HepG2 (cell line): ENCODE data around the gene GOLT1A. TPM values are rescaled to one million over a fixed set of nuclear protein-coding genes. Genes with fewer than 3 reads are reported as not detected.

Experiments used
- ATAC-seq: fragments of 200-7000 bp; cut with Tn5 transposase; 3 replicates; pipeline ENCODE4 v1.9.1; 2020; ENCODE audit warnings: mild to moderate bottlenecking, moderate library complexity
- BruUV-seq: library from RNA; stranded (reverse); fragments of 400-500 nt; replicated peaks from 2 replicates; lab custom pipeline; 2021; lab: Mats Ljungman, UMichigan
- CTCF ChIA-PET: fragments of 300-600 bp; formaldehyde crosslinking; extraction: SDS; loops from one replicate; lab custom pipeline; 2021; ENCODE audit warnings: low total read pairs, inconsistent platforms, low intra/inter-chr PET ratio; lab: Yijun Ruan, JAX
- POLR2A ChIA-PET: fragments of 350-600 bp; sonication (Branson Sonifier 250); formaldehyde crosslinking; loops from one replicate; lab custom pipeline; 2020; ENCODE audit warnings: antibody characterized with exemption, inconsistent platforms; lab: Yijun Ruan, JAX
- DNase-seq: peaks from one replicate; pipeline ENCODE4 v3.0.0-alpha.2; 2015; ENCODE audit warnings: low spot score
- FAIRE-seq: peaks from 3 replicates; lab custom pipeline; 2011; peaks lifted over from hg19 to GRCh38; lab: Jason Lieb, UNC
- H2AFZ ChIP-seq: one replicate; pipeline ENCODE4 v1.6.1; 2011; ENCODE audit warnings: low read length, inconsistent platforms
- H3K27ac ChIP-seq: fragments of 300-600 bp; 3 replicates; pipeline ENCODE4 v1.8.0; 2011; ENCODE audit warnings: mixed run types, mild to moderate bottlenecking, mixed read lengths, low read length, inconsistent platforms; ENCODE audit not compliant: insufficient read depth; ENCODE audit errors: extremely low read length
- H3K27me3 ChIP-seq, 2 experiments: fragments of 200-600 bp in 1 of 2; 2 replicates in 1 of 2; 3 replicates in 1 of 2; pipeline versions ENCODE4 v1.6.0 to v1.8.0; 2011; ENCODE audit warnings: low read length in 2 of 2, mild to moderate bottlenecking in 2 of 2, moderate library complexity in 2 of 2, inconsistent platforms in 1 of 2; ENCODE audit not compliant: insufficient read depth in 2 of 2, control insufficient read depth in 1 of 2
- H3K36me3 ChIP-seq, 2 experiments: fragments of 200-600 bp in 1 of 2; replicated peaks in 1 of 2; 2 replicates in 1 of 2; 3 replicates in 1 of 2; pipeline versions ENCODE4 v1.5.1 to v1.8.0; 2011; ENCODE audit warnings: low read length in 2 of 2, inconsistent platforms in 1 of 2; ENCODE audit not compliant: insufficient read depth in 2 of 2, control insufficient read depth in 1 of 2
- H3K4me1 ChIP-seq: 2 replicates; pipeline ENCODE4 v1.5.1; 2012; ENCODE audit warnings: low read length, inconsistent platforms; ENCODE audit not compliant: insufficient read depth
- H3K4me2 ChIP-seq: 2 replicates; pipeline ENCODE4 v1.6.0; 2011; ENCODE audit warnings: low read depth, low read length, inconsistent platforms
- H3K4me3 ChIP-seq, 3 experiments: fragments of 200-600 bp in 1 of 3; sonication (generic), shearing (Covaris generic) in 1 of 3; replicated peaks in 1 of 3; 2 replicates each; pipeline ENCODE4 v1.5.1; 2011 to 2016; ENCODE audit warnings: low read length in 3 of 3, inconsistent platforms in 2 of 3, low read depth in 2 of 3, mild to moderate bottlenecking in 2 of 3, control low read depth in 1 of 3, mixed read lengths in 1 of 3; ENCODE audit not compliant: insufficient read depth in 1 of 3
- H3K79me2 ChIP-seq: one replicate; pipeline ENCODE4 v1.6.1; 2011; ENCODE audit warnings: low read length, inconsistent platforms; ENCODE audit not compliant: insufficient read depth
- H3K9ac ChIP-seq: 2 replicates; pipeline ENCODE4 v1.6.0; 2011; ENCODE audit warnings: mild to moderate bottlenecking, low read depth, low read length, inconsistent platforms; ENCODE audit not compliant: insufficient read depth
- H3K9me3 ChIP-seq: 2 replicates; pipeline ENCODE4 v1.5.1; 2012; ENCODE audit warnings: mild to moderate bottlenecking, low read length
- H4K20me1 ChIP-seq: 2 replicates; pipeline ENCODE4 v1.6.0; 2011; ENCODE audit warnings: inconsistent platforms, mild to moderate bottlenecking, low read length, moderate library complexity; ENCODE audit not compliant: insufficient read depth
- DPF2 ChIP-seq: sonication (generic); formaldehyde crosslinking; IDR thresholded peaks from 2 replicates; pipeline ENCODE4 v1.4.0; 2020; ENCODE audit warnings: mild to moderate bottlenecking, low read depth, missing genetic modification reagents, borderline replicate concordance
- ETV6 ChIP-seq: sonication (generic); formaldehyde crosslinking; conservative IDR thresholded peaks from 2 replicates; pipeline ENCODE4 v1.4.0; 2020; ENCODE audit warnings: missing genetic modification reagents
- KDM5B ChIP-seq: sonication (generic); formaldehyde crosslinking; IDR thresholded peaks from 2 replicates; pipeline ENCODE4 v1.4.0; 2020; ENCODE audit warnings: missing genetic modification reagents, mild to moderate bottlenecking, borderline replicate concordance
- ZNF124 ChIP-seq: sonication (generic); formaldehyde crosslinking; IDR thresholded peaks from 2 replicates; pipeline ENCODE4 v1.4.0; 2020; ENCODE audit warnings: missing genetic modification reagents
- WGBS: methylation state at CpG from one replicate; pipeline ENCODE4 v1.1.6; 2017; ENCODE audit warnings: low lambda C conversion rate; 5-methylcytosine and 5-hydroxymethylcytosine counted together
- in situ Hi-C: cut with HindIII; loops from 2 replicates; pipeline ENCODE4 v1.10.0; 2017; ENCODE audit warnings: low pct_unique_long_range_greater_than_20kb; ENCODE audit not compliant: extremely low pct_ligation_motif_present
- intact Hi-C: fragments of 100-400 bp; cut with micrococcal nuclease; formaldehyde crosslinking; loops from one replicate; pipeline ENCODE4 v1.10.0; 2022; ENCODE audit not compliant: unreplicated experiment
- polyA plus RNA-seq, 8 experiments: library from polyadenylated mRNA; depleted of rRNA in 3 of 8; stranded (reverse) in 7 of 8; unstranded in 1 of 8; fragments of >200 nt; fragmentation: Illumina TruSeq in 4 of 8; extraction: Trizol in 4 of 8; gene quantifications; 2 replicates each; pipeline versions ENCODE4 v1.2.1 to v1.2.3, GENCODE V29; 2011 to 2016; ENCODE audit warnings: low read depth in 4 of 8, missing spikeins in 1 of 8, mixed read lengths in 1 of 8; ENCODE audit not compliant: insufficient read depth in 1 of 8
- total RNA-seq, 5 experiments: library from RNA; depleted of rRNA; stranded (reverse); fragments of >200 nt; fragmentation: Illumina TruSeq; extraction: Trizol; gene quantifications; 2 replicates each; pipeline ENCODE4 v1.2.3, GENCODE V29; 2016; ENCODE audit warnings: low read depth in 1 of 5
- TF ChIP-seq, protein P1 (sequence below): sonication (generic); formaldehyde crosslinking; IDR thresholded peaks from 2 replicates; pipeline ENCODE4 v1.5.0; 2020; ENCODE audit warnings: mild to moderate bottlenecking, missing genetic modification reagents, borderline replicate concordance
- TF ChIP-seq, protein P2 (sequence below): sonication (generic); formaldehyde crosslinking; conservative IDR thresholded peaks from 2 replicates; pipeline ENCODE4 v1.8.0; 2022; ENCODE audit warnings: missing genetic modification reagents

GOLT1A gene
- total and polyA plus RNA-seq, 2 of the 13 experiments (the other 11 are each of a cell fraction or from before 2014, with no cell fraction given), result 25.8 to 28.0 TPM

DNA sequence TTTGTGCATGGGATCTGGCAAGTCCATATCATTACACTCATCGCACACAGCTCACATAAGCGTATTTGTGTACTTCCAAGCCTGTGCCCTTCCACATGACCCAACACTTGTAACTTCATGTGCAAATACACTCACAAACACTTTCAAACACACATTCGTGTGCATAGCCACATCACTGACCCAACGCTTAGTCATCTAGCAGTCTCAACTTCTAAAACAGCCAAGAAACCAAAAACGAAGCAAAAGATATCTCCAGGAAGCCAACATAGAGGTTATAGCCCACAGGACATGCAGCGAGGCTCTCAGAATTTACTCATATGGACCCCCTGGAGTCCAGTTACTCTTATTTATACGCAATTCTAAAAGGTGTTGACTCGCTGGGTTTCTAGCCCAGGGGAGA, 10.9 kb upstream of the GOLT1A start:
- Histone ChIP-seq H3K79me2 (no peaks in the 10 kb centered on the region), H3K4me3 (no peak overlapping the region), H3K9me3 (no peaks in the 10 kb centered on the region), H2AFZ (no peak overlapping the region), H3K9ac (no peak overlapping the region), H3K27ac (no peak overlapping the region), H4K20me1 (no peaks in the 10 kb centered on the region), H3K36me3 (peaks cover 13 to 36% of the 10 kb centered on the region in 2 experiments; a peak in 4 of 5 replicates), H3K4me1 (peaks cover 18% of the 10 kb centered on the region), H3K4me2 (no peak overlapping the region), H3K27me3 (no peaks in the 10 kb centered on the region)
- intact Hi-C loops, result no loop called here
- in situ Hi-C loops, result no loop called here
- no peak for FAIRE-seq
- TF ChIP-seq, protein P1, sequence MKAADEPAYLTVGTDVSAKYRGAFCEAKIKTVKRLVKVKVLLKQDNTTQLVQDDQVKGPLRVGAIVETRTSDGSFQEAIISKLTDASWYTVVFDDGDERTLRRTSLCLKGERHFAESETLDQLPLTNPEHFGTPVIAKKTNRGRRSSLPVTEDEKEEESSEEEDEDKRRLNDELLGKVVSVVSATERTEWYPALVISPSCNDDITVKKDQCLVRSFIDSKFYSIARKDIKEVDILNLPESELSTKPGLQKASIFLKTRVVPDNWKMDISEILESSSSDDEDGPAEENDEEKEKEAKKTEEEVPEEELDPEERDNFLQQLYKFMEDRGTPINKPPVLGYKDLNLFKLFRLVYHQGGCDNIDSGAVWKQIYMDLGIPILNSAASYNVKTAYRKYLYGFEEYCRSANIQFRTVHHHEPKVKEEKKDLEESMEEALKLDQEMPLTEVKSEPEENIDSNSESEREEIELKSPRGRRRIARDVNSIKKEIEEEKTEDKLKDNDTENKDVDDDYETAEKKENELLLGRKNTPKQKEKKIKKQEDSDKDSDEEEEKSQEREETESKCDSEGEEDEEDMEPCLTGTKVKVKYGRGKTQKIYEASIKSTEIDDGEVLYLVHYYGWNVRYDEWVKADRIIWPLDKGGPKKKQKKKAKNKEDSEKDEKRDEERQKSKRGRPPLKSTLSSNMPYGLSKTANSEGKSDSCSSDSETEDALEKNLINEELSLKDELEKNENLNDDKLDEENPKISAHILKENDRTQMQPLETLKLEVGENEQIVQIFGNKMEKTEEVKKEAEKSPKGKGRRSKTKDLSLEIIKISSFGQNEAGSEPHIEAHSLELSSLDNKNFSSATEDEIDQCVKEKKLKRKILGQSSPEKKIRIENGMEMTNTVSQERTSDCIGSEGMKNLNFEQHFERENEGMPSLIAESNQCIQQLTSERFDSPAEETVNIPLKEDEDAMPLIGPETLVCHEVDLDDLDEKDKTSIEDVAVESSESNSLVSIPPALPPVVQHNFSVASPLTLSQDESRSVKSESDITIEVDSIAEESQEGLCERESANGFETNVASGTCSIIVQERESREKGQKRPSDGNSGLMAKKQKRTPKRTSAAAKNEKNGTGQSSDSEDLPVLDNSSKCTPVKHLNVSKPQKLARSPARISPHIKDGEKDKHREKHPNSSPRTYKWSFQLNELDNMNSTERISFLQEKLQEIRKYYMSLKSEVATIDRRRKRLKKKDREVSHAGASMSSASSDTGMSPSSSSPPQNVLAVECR (CRISPR knock-in tag), result no peak
- TF ChIP-seq, protein P2, sequence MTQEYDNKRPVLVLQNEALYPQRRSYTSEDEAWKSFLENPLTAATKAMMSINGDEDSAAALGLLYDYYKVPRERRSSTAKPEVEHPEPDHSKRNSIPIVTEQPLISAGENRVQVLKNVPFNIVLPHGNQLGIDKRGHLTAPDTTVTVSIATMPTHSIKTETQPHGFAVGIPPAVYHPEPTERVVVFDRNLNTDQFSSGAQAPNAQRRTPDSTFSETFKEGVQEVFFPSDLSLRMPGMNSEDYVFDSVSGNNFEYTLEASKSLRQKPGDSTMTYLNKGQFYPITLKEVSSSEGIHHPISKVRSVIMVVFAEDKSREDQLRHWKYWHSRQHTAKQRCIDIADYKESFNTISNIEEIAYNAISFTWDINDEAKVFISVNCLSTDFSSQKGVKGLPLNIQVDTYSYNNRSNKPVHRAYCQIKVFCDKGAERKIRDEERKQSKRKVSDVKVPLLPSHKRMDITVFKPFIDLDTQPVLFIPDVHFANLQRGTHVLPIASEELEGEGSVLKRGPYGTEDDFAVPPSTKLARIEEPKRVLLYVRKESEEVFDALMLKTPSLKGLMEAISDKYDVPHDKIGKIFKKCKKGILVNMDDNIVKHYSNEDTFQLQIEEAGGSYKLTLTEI (CRISPR knock-in tag), result no peak
- TF ChIP-seq DPF2 (CRISPR knock-in tag) (no peak), ZNF124 (no peak), KDM5B (CRISPR knock-in tag) (no peak), ETV6 (CRISPR knock-in tag) (no peak)
- no TSS peak for BruUV-seq
- ATAC-seq, result no peak
- CTCF ChIA-PET, result no interaction called here
- no peak for DNase-seq
- POLR2A ChIA-PET, result no interaction called here
- 90% methylated on average over 8 of the region's 8 CpGs for WGBS
